H1 (cell line): ENCODE data around the gene LAT. TPM values are rescaled to one million over a fixed set of nuclear protein-coding genes. Genes with fewer than 3 reads are reported as not detected.
A peak's percentile ranks its signal among the peaks of the same experiment; 100 is the strongest.

ENCODE experiments used
- CTCF ChIA-PET: fragments of 300-600 bp; sonication (Branson Sonifier 250); formaldehyde crosslinking; loops from one replicate; lab custom pipeline; 2021; ENCODE audit not compliant: partially characterized antibody; lab: Charles Lee
- POLR2A ChIA-PET: fragments of 300-600 bp; sonication (Branson Sonifier 250); formaldehyde crosslinking; loops from one replicate; lab custom pipeline; 2021; ENCODE audit warnings: inconsistent platforms; ENCODE audit not compliant: partially characterized antibody; lab: Charles Lee
- DNase-seq, 2 experiments: peaks; one replicate each; pipeline versions ENCODE4 v3.0.0 to v3.0.0-alpha.2; 2010 to 2022; ENCODE audit warnings: low spot score in 2 of 2, low read depth in 1 of 2, mixed read lengths in 1 of 2
- FAIRE-seq: peaks from 2 replicates; lab custom pipeline; 2011; peaks lifted over from hg19 to GRCh38; lab: Jason Lieb, UNC
- H2AFZ ChIP-seq: 2 replicates; pipeline ENCODE4 v1.8.1; 2012; ENCODE audit warnings: low read length, inconsistent platforms
- H2AK5ac ChIP-seq: 2 replicates; pipeline ENCODE4 v1.6.1; 2013; ENCODE audit warnings: low read depth, low read length
- H2BK120ac ChIP-seq: replicated peaks from 2 replicates; pipeline ENCODE3; 2013; ENCODE audit warnings: low read depth, low read length, inconsistent platforms
- H2BK12ac ChIP-seq: 2 replicates; pipeline ENCODE4 v1.6.1; 2013; ENCODE audit warnings: low read depth, low read length
- H2BK15ac ChIP-seq: 2 replicates; pipeline ENCODE4 v1.6.1; 2013; ENCODE audit warnings: low read length
- H2BK20ac ChIP-seq: 2 replicates; pipeline ENCODE4 v1.6.1; 2013; ENCODE audit warnings: low read length
- H2BK5ac ChIP-seq: 2 replicates; pipeline ENCODE4 v1.6.1; 2013; ENCODE audit warnings: low read depth, low read length
- H3K14ac ChIP-seq: 2 replicates; pipeline ENCODE4 v1.6.1; 2013; ENCODE audit warnings: inconsistent platforms; ENCODE audit not compliant: insufficient read length
- H3K18ac ChIP-seq: 2 replicates; pipeline ENCODE4 v1.6.1; 2013; ENCODE audit warnings: low read length; ENCODE audit errors: extremely low read depth
- H3K23ac ChIP-seq: 2 replicates; pipeline ENCODE4 v1.6.1; 2013; ENCODE audit warnings: inconsistent platforms; ENCODE audit not compliant: insufficient read length
- H3K23me2 ChIP-seq: 2 replicates; pipeline ENCODE4 v1.6.1; 2013; ENCODE audit warnings: low read depth, low read length
- H3K27ac ChIP-seq: 2 replicates; pipeline ENCODE4 v1.6.1; 2011; ENCODE audit warnings: low read depth, low read length, inconsistent platforms
- H3K27me3 ChIP-seq, 4 experiments: replicated peaks in 1 of 4; 1 replicate in 1 of 4; 2 replicates in 3 of 4; pipeline versions ENCODE4 v1.6.1 to v1.8.1; 2011 to 2013; ENCODE audit warnings: low read length in 3 of 4, mild to moderate bottlenecking in 3 of 4, inconsistent platforms in 2 of 4, mixed read lengths in 2 of 4, moderate library complexity in 1 of 4; ENCODE audit not compliant: control insufficient read depth in 3 of 4, insufficient read depth in 3 of 4; ENCODE audit errors: extremely low read depth in 1 of 4
- H3K36me3 ChIP-seq, 4 experiments: 2 replicates each; pipeline versions ENCODE4 v1.6.1 to v1.8.1; 2011 to 2013; ENCODE audit warnings: mild to moderate bottlenecking in 4 of 4, low read length in 3 of 4, moderate library complexity in 2 of 4, control low read depth in 1 of 4, inconsistent platforms in 1 of 4; ENCODE audit not compliant: insufficient read depth in 4 of 4, control insufficient read depth in 2 of 4
- H3K4ac ChIP-seq: replicated peaks from 2 replicates; pipeline ENCODE3; 2013; ENCODE audit warnings: low read length, low read depth, mixed read lengths, inconsistent platforms; ENCODE audit not compliant: insufficient read length
- H3K4me1 ChIP-seq, 4 experiments: replicated peaks in 1 of 4; 1 replicate in 1 of 4; 2 replicates in 3 of 4; pipeline versions ENCODE4 v1.6.1 to v1.8.1; 2011 to 2013; ENCODE audit warnings: low read length in 3 of 4, inconsistent platforms in 2 of 4, mixed read lengths in 1 of 4; ENCODE audit not compliant: insufficient read depth in 4 of 4, control insufficient read depth in 3 of 4
- H3K4me2 ChIP-seq, 2 experiments: 2 replicates each; pipeline versions ENCODE4 v1.6.1 to v1.8.1; 2011 to 2013; ENCODE audit warnings: low read depth in 2 of 2, low read length in 2 of 2, control low read depth in 1 of 2, inconsistent platforms in 1 of 2, mild to moderate bottlenecking in 1 of 2; ENCODE audit not compliant: insufficient read depth in 1 of 2
- H3K4me3 ChIP-seq, 4 experiments: fragments of 200-600, 300-600 bp in 1 of 4; sonication (generic), shearing (Covaris generic), sonication (Bioruptor Twin) in 1 of 4; 2 replicates each; pipeline versions ENCODE4 v1.5.1 to v1.8.1; 2011 to 2016; ENCODE audit warnings: low read length in 4 of 4, low read depth in 3 of 4, control low read depth in 2 of 4, inconsistent platforms in 2 of 4, mild to moderate bottlenecking in 2 of 4, mixed read lengths in 1 of 4, moderate library complexity in 1 of 4; ENCODE audit not compliant: insufficient read depth in 2 of 4; ENCODE audit errors: extremely low read depth in 1 of 4
- H3K56ac ChIP-seq: replicated peaks from 2 replicates; pipeline ENCODE3; 2013; ENCODE audit warnings: low read depth, mild to moderate bottlenecking, mixed read lengths, low read length, inconsistent platforms; ENCODE audit not compliant: insufficient read length
- H3K79me1 ChIP-seq: 2 replicates; pipeline ENCODE4 v1.6.1; 2013; ENCODE audit warnings: low read depth, low read length, control low read depth
- H3K79me2 ChIP-seq, 2 experiments: 2 replicates each; pipeline versions ENCODE4 v1.6.1 to v1.8.1; 2012 to 2013; ENCODE audit warnings: low read length in 2 of 2, mild to moderate bottlenecking in 2 of 2, inconsistent platforms in 1 of 2; ENCODE audit not compliant: insufficient read depth in 2 of 2, control insufficient read depth in 1 of 2
- H3K9ac ChIP-seq, 4 experiments: replicated peaks in 1 of 4; 1 replicate in 1 of 4; 2 replicates in 3 of 4; pipeline versions ENCODE4 v1.6.1 to v1.8.1; 2011 to 2013; ENCODE audit warnings: low read depth in 3 of 4, low read length in 3 of 4, control low read depth in 2 of 4, mild to moderate bottlenecking in 2 of 4, moderate library complexity in 2 of 4, inconsistent platforms in 1 of 4; ENCODE audit errors: extremely low read depth in 1 of 4
- H3K9me3 ChIP-seq, 2 experiments: 2 replicates each; pipeline versions ENCODE4 v1.6.1 to v1.8.1; 2012 to 2013; ENCODE audit warnings: mild to moderate bottlenecking in 2 of 2, moderate library complexity in 2 of 2, control low read depth in 1 of 2, inconsistent platforms in 1 of 2, low read depth in 1 of 2, low read length in 1 of 2, mixed read lengths in 1 of 2; ENCODE audit not compliant: insufficient read depth in 2 of 2
- H4K20me1 ChIP-seq, 2 experiments: replicated peaks in 1 of 2; 2 replicates each; pipeline versions ENCODE3 to v1.8.1; 2011 to 2013; ENCODE audit warnings: inconsistent platforms in 2 of 2, low read length in 2 of 2, mild to moderate bottlenecking in 1 of 2; ENCODE audit not compliant: insufficient read depth in 2 of 2, control insufficient read depth in 1 of 2
- H4K5ac ChIP-seq: 2 replicates; pipeline ENCODE4 v1.6.1; 2013; ENCODE audit warnings: low read length, low read depth, mixed read lengths, inconsistent platforms; ENCODE audit not compliant: insufficient read length
- H4K8ac ChIP-seq: 2 replicates; pipeline ENCODE4 v1.8.0; 2013; ENCODE audit warnings: mild to moderate bottlenecking, moderate library complexity, low read length, inconsistent platforms; ENCODE audit not compliant: insufficient read depth; ENCODE audit errors: extremely low read depth
- H4K91ac ChIP-seq: replicated peaks from 2 replicates; pipeline ENCODE3; 2013; ENCODE audit warnings: low read length, mixed read lengths, inconsistent platforms; ENCODE audit not compliant: insufficient read length
- BRCA1 ChIP-seq: IDR thresholded peaks from 2 replicates; pipeline ENCODE4 v1.6.1; 2012; ENCODE audit warnings: low read depth, low read length, improper control_type of control experiment
- E2F6 ChIP-seq: IDR thresholded peaks from 2 replicates; pipeline ENCODE4 v1.6.1; 2012; ENCODE audit warnings: inconsistent platforms
- POU5F1 ChIP-seq: IDR thresholded peaks from 2 replicates; pipeline ENCODE4 v1.6.1; 2011; ENCODE audit warnings: low read depth, mild to moderate bottlenecking, low read length, moderate library complexity
- SUZ12 ChIP-seq: fragments of 200-600 bp; sonication (generic); IDR thresholded peaks from 2 replicates; pipeline ENCODE4 v1.6.1; 2012; ENCODE audit warnings: mild to moderate bottlenecking, inconsistent platforms, low read length, moderate library complexity, mixed read lengths
- WGBS, 2 experiments: shearing (Covaris generic) in 1 of 2; methylation state at CpG; one replicate each; pipeline versions ENCODE4 v1.1.6 to v1.1.7; 2013 to 2015; ENCODE audit warnings: low lambda C conversion rate in 2 of 2, mixed read lengths in 2 of 2, inconsistent platforms in 1 of 2, low coverage in 1 of 2, missing lambda C conversion rate in 1 of 2; ENCODE audit not compliant: insufficient replicate concordance in 2 of 2, insufficient coverage in 1 of 2, insufficient read length in 1 of 2; ENCODE audit errors: extremely low coverage in 1 of 2, missing lambda C conversion rate in 1 of 2; 5-methylcytosine and 5-hydroxymethylcytosine counted together
- long read RNA-seq, 2 experiments: library from RNA in 1 of 2; library from capped mRNA in 1 of 2; stranded (forward); transcript quantifications; one replicate each; pipeline ENCODE4 v2.0.0, GENCODE V29; 2021; ENCODE audit warnings: inconsistent platforms in 1 of 2
- polyA minus RNA-seq, 3 experiments: library from RNA; depleted of rRNA, polyadenylated mRNA; stranded (reverse); fragments of >200 nt; gene quantifications; 1 replicate in 2 of 3; 2 replicates in 1 of 3; pipeline ENCODE4 v1.2.3, GENCODE V29; 2011
- polyA plus RNA-seq, 7 experiments: library from polyadenylated mRNA; depleted of rRNA in 3 of 7; stranded (reverse) in 5 of 7; unstranded in 2 of 7; fragments of >200 nt in 5 of 7; fragments of 200-250 nt in 2 of 7; gene quantifications; 1 replicate in 5 of 7; 2 replicates in 1 of 7; 4 replicates in 1 of 7; pipeline versions ENCODE4 v1.2.1 to v1.2.3, GENCODE V29; 2011 to 2013; ENCODE audit warnings: missing spikeins in 2 of 7, mixed read lengths in 2 of 7
- total RNA-seq: library from RNA; stranded (reverse); fragmentation: NEBNext Ultra II Directional; extraction: Animal tissue kit (Norgen Biotek cat#: 25700); gene quantifications from 2 replicates; pipeline ENCODE4 v1.2.1, GENCODE V29; 2021

Gene LAT
- total RNA-seq: 2.7 and 3.0 TPM in 2 replicates
- 3.4 and 6.9 TPM in 2 replicates for polyA plus RNA-seq (2011; rRNA removed)
- 3.8 TPM for polyA plus RNA-seq (2011; cell fraction: cytosol; rRNA removed)
- 37.5 TPM for polyA plus RNA-seq (2011; cell fraction: nucleus; rRNA removed)
- 5.0 to 7.0 TPM (median 5.7 TPM) in 4 replicates for polyA plus RNA-seq (2012, experiment 1 of 2)
- polyA plus RNA-seq (2012, experiment 2 of 2): 4.2 TPM
- polyA plus RNA-seq (2013, experiment 1 of 2): 3.2 TPM
- polyA plus RNA-seq (2013, experiment 2 of 2): 2.6 TPM
- polyA minus RNA-seq (2011; rRNA and poly(A)+ RNA removed): 0.85 and 1.7 TPM in 2 replicates
- polyA minus RNA-seq (2011; cell fraction: cytosol; rRNA and poly(A)+ RNA removed): not detected
- polyA minus RNA-seq (2011; cell fraction: nucleus; rRNA and poly(A)+ RNA removed): 2.9 TPM
- long read RNA-seq, experiment 1: 0 reads
- long read RNA-seq, experiment 2: 0 reads

DNA sequence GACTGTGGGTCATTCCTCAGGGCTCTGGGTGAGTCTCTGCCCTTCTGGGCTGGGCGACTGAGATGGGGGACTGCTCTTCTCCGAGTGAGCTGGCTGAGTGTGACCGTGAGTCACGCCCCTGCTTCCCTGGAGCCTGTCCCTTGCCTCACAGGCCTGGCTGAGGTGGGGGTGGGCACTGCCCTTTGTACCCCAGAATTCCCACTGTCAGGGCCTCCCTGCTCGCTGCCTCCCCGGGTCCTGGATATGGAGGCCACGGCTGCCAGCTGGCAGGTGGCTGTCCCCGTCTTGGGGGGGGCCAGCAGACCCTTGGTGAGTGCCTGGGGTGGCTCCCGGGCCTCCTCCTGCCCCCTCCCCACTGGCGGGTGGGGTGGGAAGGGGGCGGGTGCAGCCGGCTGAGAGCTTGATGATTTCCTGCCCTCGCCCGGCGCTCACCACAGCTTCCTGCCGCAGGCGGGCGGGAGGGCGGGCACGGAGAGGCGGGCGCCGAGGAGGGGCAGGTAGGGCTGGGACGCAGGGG, at the start of gene LAT:
LAT (plus strand) TSS at position 434 of the 517 bp plus-strand sequence. CDS start 366 bp downstream, outside the sequence.
- Histone ChIP-seq H3K23me2 (no peaks in the 10 kb centered on the region), H3K9me3 (peaks cover 5 to 7% of the 10 kb centered on the region in 2 experiments; a peak in 2 of 4 replicates), H3K18ac (no peak within 1 kb of the TSS), H3K14ac (no peak within 1 kb of the TSS), H2BK15ac (no peak within 1 kb of the TSS), H2AK5ac (no peak within 1 kb of the TSS), H4K91ac (no peak within 1 kb of the TSS), H2BK5ac (no peak within 1 kb of the TSS), H3K36me3 (peaks cover 0 to 16% (median 4%) of the 10 kb centered on the region in 4 experiments; a peak in 4 of 8 replicates), H2BK12ac (no peak within 1 kb of the TSS), H3K9ac (no peak within 1 kb of the TSS), H3K23ac (no peak within 1 kb of the TSS), H3K4ac (no peak within 1 kb of the TSS), H3K79me2 (no peaks in the 10 kb centered on the region), H3K27ac (no peak within 1 kb of the TSS), H3K27me3 (no peaks in the 10 kb centered on the region), H3K4me2 (no peak within 1 kb of the TSS), H2BK20ac (no peak within 1 kb of the TSS), H3K4me3 (no peak within 1 kb of the TSS), H3K56ac (no peak within 1 kb of the TSS), H4K20me1 (no peaks in the 10 kb centered on the region), H2AFZ (no peak within 1 kb of the TSS), H4K5ac (no peak within 1 kb of the TSS), H4K8ac (peak within 1 kb of the TSS; percentile 68), H2BK120ac (no peak within 1 kb of the TSS), H3K79me1 (no peaks in the 10 kb centered on the region), H3K4me1 (no peaks in the 10 kb centered on the region)
- FAIRE-seq (no peak), DNase-seq (no peak)
- ChIA-PET POLR2A (interaction anchor here (1.2 kb wide), 1 partner anchor 10 kb away, joined by 5 read pairs; the partner anchor contains the start of gene SPNS1), CTCF (interaction anchor here (0.9 to 4.0 kb wide), 3 partner anchors 11 to 118 kb away, joined by 3 to 14 read pairs (median 3); no protein-coding TSS in a partner anchor)
- WGBS, 2 experiments: 89% methylated on average over 6 of the region's 24 CpGs; no CpG with 5 or more reads in 1 of the 2 experiments
- TF ChIP-seq BRCA1 (no peak), E2F6 (no peak), SUZ12 (no peak), POU5F1 (no peak)
